Uterus (tissue), 4 donors: ENCODE measurements around the gene ABHD6. TPM values are rescaled to one million over a fixed set of nuclear protein-coding genes. Genes with fewer than 3 reads are reported as not detected.
"Not testable (repeated sequence)": the region's sequence is repeated elsewhere in the genome, so short reads cannot be mapped to it uniquely, and the experiment has no call there.

Source experiments
- DNase-seq, 2 donors: peaks; one replicate each; pipeline ENCODE4 v3.0.0-alpha.2; 2019 to 2020
- H3K27ac ChIP-seq, 2 donors: fragments of 200-600 bp; sonication (generic); 1 replicate in 1 of 2; 2 replicates in 1 of 2; pipeline ENCODE4 v1.5.1; 2016 to 2018
- H3K27me3 ChIP-seq, 2 donors: fragments of 200-600 bp; sonication (generic); one replicate each; pipeline ENCODE4 v1.5.1; 2018 to 2019; ENCODE audit warnings: control low read depth in 1 of 2
- H3K36me3 ChIP-seq, 2 donors: fragments of 200-600 bp; sonication (generic); one replicate each; pipeline ENCODE4 v1.5.1; 2019; ENCODE audit warnings: control low read depth in 1 of 2
- H3K4me1 ChIP-seq, 2 donors: fragments of 200-600 bp; sonication (generic); one replicate each; pipeline ENCODE4 v1.5.1; 2018 to 2019; ENCODE audit warnings: control low read depth in 1 of 2
- H3K4me3 ChIP-seq, 2 donors: fragments of 200-600 bp; sonication (generic); 1 replicate in 1 of 2; 2 replicates in 1 of 2; pipeline ENCODE4 v1.5.1; 2018 to 2019; ENCODE audit warnings: mild to moderate bottlenecking in 1 of 2
- H3K9me3 ChIP-seq, 2 donors: fragments of 200-600 bp; sonication (generic); one replicate each; pipeline ENCODE4 v1.5.1; 2019; ENCODE audit warnings: control low read depth in 1 of 2
- POLR2A ChIP-seq, 2 donors: fragments of 450-650 bp; IDR thresholded peaks; one replicate each; pipeline ENCODE4 v1.6.1; 2016; ENCODE audit warnings: antibody characterized with exemption in 2 of 2, mild to moderate bottlenecking in 1 of 2, moderate library complexity in 1 of 2
- intact Hi-C: fragments of 100-400 bp; cut with DNase I; formaldehyde crosslinking; loops from one replicate; pipeline ENCODE4 v1.15.1; 2023; ENCODE audit warnings: low total_unique reads
- total RNA-seq, 4 donors: library from RNA; depleted of rRNA in 3 of 4; stranded (reverse); fragments of >200 nt in 3 of 4; gene quantifications; one replicate each; pipeline versions ENCODE4 v1.1.0 to v1.2.4, GENCODE V29; 2014 to 2023
- TF ChIP-seq, protein P1 (sequence below), 4 experiments: fragments of 200-600 bp in 2 of 4; fragments of 450-650 bp in 2 of 4; sonication (generic) in 2 of 4; IDR thresholded peaks; one replicate each; pipeline ENCODE4 v1.5.1; 2016 to 2019; ENCODE audit warnings: antibody characterized with exemption in 4 of 4, mild to moderate bottlenecking in 2 of 4, moderate library complexity in 1 of 4
- donor health status: DM: yes; HTN: yes; CAD: no.

The ABHD6 gene
- total RNA-seq, 4 donors from 2014 or later, result 6.7 to 20.6 (median 15.8) TPM

DNA sequence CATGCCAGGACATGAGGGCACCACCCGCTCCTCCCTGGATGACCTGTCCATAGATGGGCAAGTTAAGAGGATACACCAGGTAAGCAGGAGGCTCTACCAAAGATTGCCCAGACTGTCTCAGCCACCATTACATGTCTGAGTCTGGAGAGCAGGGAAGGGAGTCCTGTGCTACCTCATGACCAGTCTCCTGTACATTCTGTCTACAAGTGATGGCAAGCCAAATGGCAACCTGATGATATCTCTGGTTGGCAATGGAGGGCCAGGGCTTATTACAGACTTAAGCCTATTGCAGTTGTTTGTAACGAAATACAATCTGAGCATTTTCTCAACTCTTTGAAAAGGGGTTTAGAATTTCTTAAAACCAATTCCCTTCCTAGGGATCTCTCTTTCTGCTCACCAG is 31.8 kb downstream of the ABHD6 start:
- intact Hi-C loops, result no loop called here
- H3K36me3 ChIP-seq, result no peaks in the 10 kb centered on the region
- TF ChIP-seq POLR2A (IDR thresholded peaks at IDR 0.05), result no peak
- TF ChIP-seq, protein P1, sequence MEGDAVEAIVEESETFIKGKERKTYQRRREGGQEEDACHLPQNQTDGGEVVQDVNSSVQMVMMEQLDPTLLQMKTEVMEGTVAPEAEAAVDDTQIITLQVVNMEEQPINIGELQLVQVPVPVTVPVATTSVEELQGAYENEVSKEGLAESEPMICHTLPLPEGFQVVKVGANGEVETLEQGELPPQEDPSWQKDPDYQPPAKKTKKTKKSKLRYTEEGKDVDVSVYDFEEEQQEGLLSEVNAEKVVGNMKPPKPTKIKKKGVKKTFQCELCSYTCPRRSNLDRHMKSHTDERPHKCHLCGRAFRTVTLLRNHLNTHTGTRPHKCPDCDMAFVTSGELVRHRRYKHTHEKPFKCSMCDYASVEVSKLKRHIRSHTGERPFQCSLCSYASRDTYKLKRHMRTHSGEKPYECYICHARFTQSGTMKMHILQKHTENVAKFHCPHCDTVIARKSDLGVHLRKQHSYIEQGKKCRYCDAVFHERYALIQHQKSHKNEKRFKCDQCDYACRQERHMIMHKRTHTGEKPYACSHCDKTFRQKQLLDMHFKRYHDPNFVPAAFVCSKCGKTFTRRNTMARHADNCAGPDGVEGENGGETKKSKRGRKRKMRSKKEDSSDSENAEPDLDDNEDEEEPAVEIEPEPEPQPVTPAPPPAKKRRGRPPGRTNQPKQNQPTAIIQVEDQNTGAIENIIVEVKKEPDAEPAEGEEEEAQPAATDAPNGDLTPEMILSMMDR (IDR thresholded peaks at IDR 0.05), result no peak

DNA sequence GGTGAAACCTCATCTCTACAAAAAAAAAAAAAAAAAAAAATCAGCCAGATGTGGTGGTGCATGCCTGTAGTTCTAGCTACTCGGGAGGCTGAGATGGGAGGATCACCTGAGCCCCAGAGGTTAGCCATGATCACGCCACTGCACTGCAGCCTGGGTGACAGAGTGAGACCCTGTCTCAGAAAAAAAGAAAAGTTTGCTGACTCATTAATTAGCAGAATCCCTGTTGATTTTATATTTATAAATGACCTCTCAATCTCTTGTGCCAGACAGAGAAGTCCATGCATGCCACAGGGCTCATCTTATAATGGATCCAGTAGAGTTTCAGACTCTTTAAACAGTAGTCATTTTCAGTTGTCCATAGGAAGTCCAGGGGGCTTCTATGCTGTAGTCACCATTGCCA is 32.9 kb downstream of the ABHD6 start:
- H3K4me3 ChIP-seq, result no peak overlapping the region
- H3K4me1 ChIP-seq, result no peaks in the 10 kb centered on the region
- intact Hi-C loops, result no loop called here
- no peak overlapping the region for H3K27ac ChIP-seq
- H3K36me3 ChIP-seq, result no peaks in the 10 kb centered on the region
- DNase-seq, result no peak
- TF ChIP-seq POLR2A (IDR thresholded peaks at IDR 0.05), result no peak
- TF ChIP-seq, protein P1 (IDR thresholded peaks at IDR 0.05), result no peak
- no peaks in the 10 kb centered on the region for H3K9me3 ChIP-seq
- no peaks in the 10 kb centered on the region for H3K27me3 ChIP-seq

More for the DNA sequence above, 31.8 kb downstream of the ABHD6 start:
- Histone ChIP-seq H3K9me3 (no peaks in the 10 kb centered on the region), H3K27ac (no peak overlapping the region), H3K4me3 (no peak overlapping the region), H3K4me1 (no peaks in the 10 kb centered on the region), H3K27me3 (no peaks in the 10 kb centered on the region)
- no peak for DNase-seq

DNA sequence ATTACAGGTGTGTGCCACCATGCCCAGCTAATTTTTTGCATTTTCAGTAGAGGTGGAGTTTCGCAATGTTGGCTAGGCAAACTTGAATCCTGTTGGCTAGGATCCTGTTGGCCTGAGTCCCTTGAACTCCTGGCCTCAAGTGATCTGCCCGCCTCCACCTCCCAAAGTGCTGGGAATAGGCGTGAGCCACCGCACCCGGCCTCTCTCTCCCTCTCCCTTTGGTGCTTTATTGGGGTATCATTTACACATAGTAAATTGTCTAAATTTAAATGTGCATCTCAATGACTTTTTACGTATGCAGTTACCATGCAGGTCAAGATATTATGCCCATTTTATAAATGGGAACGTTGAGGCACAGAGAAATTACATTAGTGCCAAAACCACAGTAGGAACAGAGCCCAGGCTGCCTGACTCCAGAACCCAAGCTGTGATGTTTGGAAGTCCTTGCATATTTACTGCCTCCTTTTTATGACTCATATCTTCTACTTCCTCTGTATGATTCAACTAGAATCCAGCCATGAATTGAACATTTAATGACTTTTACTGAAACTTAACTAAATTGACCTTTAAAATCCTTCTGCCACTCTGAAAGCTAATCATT is 34.4 kb downstream of the ABHD6 start:
- DNase-seq, result no peak
- Histone ChIP-seq H3K9me3 (no peaks in the 10 kb centered on the region), H3K4me1 (no peaks in the 10 kb centered on the region), H3K4me3 (no peak overlapping the region), H3K27ac (no peak overlapping the region), H3K36me3 (no peaks in the 10 kb centered on the region), H3K27me3 (no peaks in the 10 kb centered on the region)
- intact Hi-C loops, result no loop called here
- TF ChIP-seq POLR2A (IDR thresholded peaks at IDR 0.05), result no peak
- TF ChIP-seq, protein P1 (IDR thresholded peaks at IDR 0.05), result no peak

DNA sequence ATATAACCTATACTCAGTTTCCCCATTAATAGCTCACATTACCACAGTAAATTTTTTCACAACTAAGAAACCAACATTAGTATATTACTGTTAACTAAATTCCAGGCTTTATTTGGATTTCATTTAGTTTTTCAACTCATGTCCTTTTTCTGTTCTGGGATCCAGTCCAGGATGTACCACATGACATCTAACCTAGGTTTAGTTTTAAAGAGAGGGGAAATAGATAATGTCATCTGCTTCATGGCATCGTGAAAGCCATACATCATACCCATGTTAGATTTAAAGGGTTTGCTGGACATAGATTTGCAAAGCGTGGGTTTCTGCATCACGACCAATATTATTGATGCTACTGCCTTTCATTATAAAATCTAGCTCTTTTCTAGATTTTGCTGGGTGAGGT is 35.3 kb downstream of the ABHD6 start:
- no peaks in the 10 kb centered on the region for H3K4me1 ChIP-seq
- TF ChIP-seq POLR2A (IDR thresholded peaks at IDR 0.05), result no peak
- TF ChIP-seq, protein P1 (IDR thresholded peaks at IDR 0.05), result no peak
- no peaks in the 10 kb centered on the region for H3K27me3 ChIP-seq
- no peak overlapping the region for H3K4me3 ChIP-seq
- H3K36me3 ChIP-seq, result no peaks in the 10 kb centered on the region
- H3K9me3 ChIP-seq, result no peaks in the 10 kb centered on the region
- no peak overlapping the region for H3K27ac ChIP-seq
- intact Hi-C loops, result no loop called here
- no peak for DNase-seq

DNA sequence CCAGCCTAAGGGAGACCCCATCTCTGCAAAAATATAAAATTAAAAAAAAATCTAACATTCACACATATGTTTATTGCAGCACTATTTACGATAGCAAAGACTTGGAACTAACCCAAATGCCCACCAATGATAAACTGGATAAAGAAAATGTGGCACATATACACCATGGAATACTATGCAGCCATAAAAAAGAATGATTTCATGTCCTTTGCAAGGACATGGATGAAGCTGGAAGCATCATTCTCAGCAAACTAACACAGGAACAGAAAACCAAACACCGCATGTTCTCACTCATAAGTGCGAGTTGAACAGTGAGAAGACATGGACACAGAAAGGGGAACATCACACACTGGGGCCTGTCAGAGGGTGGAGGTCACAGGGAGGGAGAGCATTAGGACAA is 35.8 kb downstream of the ABHD6 start:
- H3K4me3 ChIP-seq, H3K9me3 ChIP-seq, H3K4me1 ChIP-seq, H3K27me3 ChIP-seq, H3K27ac ChIP-seq, DNase-seq, intact Hi-C loops, H3K36me3 ChIP-seq: not testable (repeated sequence)
